ENCODE measurements around the gene EXOC4. TPM values are rescaled to one million over a fixed set of nuclear protein-coding genes. Genes with fewer than 3 reads are reported as not detected.

The EXOC4 gene
- total and polyA plus RNA-seq, 9 donors = 26.8 to 80.5 (median 70.7) TPM

- Histone ChIP-seq H3K27me3 (no peaks in the 10 kb centered on the region), H3K9me3 (no peaks in the 10 kb centered on the region), H3K27ac (no peak overlapping the region), H3K4me3 (no peak overlapping the region), H3K36me3 (no peaks in the 10 kb centered on the region), H3K4me1 (ENCODE audit: insufficient read depth) (no peaks in the 10 kb centered on the region)
- intact Hi-C loops (cut with DNase I) = no loop called here
- no peak for TF ChIP-seq EP300 (IDR thresholded peaks at IDR 0.05)
- whole genome bisulfite sequencing, 3 donors = 72 to 86% (median 76%) methylated on average over 1 of the region's 1 CpG
- DNase-seq = no peak
Measured at GRCh38 chr7:133331861-133332260, 79.0 kb downstream of the EXOC4 start.

- no peak for DNase-seq
- H3K36me3 ChIP-seq = no peaks in the 10 kb centered on the region
- intact Hi-C loops (cut with DNase I) = no loop called here
- 91 to 99% (median 97%) methylated on average over 2 of the region's 2 CpGs for WGBS, 3 donors
- H3K4me3 ChIP-seq = no peak overlapping the region
- H3K27me3 ChIP-seq = no peaks in the 10 kb centered on the region
- H3K27ac ChIP-seq = no peak overlapping the region
- TF ChIP-seq POLR2A (IDR thresholded peaks at IDR 0.05) (no peak), CTCF (IDR thresholded peaks at IDR 0.05) (no peak), EP300 (IDR thresholded peaks at IDR 0.05) (no peak)
- H3K9me3 ChIP-seq = no peaks in the 10 kb centered on the region
- no peaks in the 10 kb centered on the region for H3K4me1 ChIP-seq (ENCODE audit: insufficient read depth)
Measured at GRCh38 chr7:133339772-133340171, 86.9 kb downstream of the EXOC4 start.

GRCh38 chr7:133344275-133344674 is 91.4 kb downstream of the EXOC4 start:
- no peaks in the 10 kb centered on the region for H3K27me3 ChIP-seq
- no peaks in the 10 kb centered on the region for H3K4me1 ChIP-seq (ENCODE audit: insufficient read depth)
- intact Hi-C loops (cut with DNase I) = no loop called here
- no peak overlapping the region for H3K4me3 ChIP-seq
- no peaks in the 10 kb centered on the region for H3K36me3 ChIP-seq
- no peaks in the 10 kb centered on the region for H3K9me3 ChIP-seq
- TF ChIP-seq POLR2A (IDR thresholded peaks at IDR 0.05) = no peak
- no peak for TF ChIP-seq CTCF (IDR thresholded peaks at IDR 0.05)
- no peak for TF ChIP-seq EP300 (IDR thresholded peaks at IDR 0.05)
- H3K27ac ChIP-seq = no peak overlapping the region
- WGBS, 3 donors = 71 to 83% (median 75%) methylated on average over 3 of the region's 3 CpGs
- DNase-seq = no peak

GRCh38 chr7:133345690-133346421 is 93.0 kb downstream of the EXOC4 start:
- intact Hi-C loops (cut with DNase I) = no loop called here
- Histone ChIP-seq H3K4me3 (no peak overlapping the region), H3K27ac (no peak overlapping the region), H3K27me3 (no peaks in the 10 kb centered on the region), H3K9me3 (no peaks in the 10 kb centered on the region), H3K36me3 (no peaks in the 10 kb centered on the region), H3K4me1 (ENCODE audit: insufficient read depth) (no peaks in the 10 kb centered on the region)
- no peak for TF ChIP-seq POLR2A (IDR thresholded peaks at IDR 0.05)
- no peak for TF ChIP-seq CTCF (IDR thresholded peaks at IDR 0.05)
- TF ChIP-seq EP300 (IDR thresholded peaks at IDR 0.05) = no peak
- no peak for DNase-seq
- 72 to 74% (median 73%) methylated on average over 8 of the region's 8 CpGs for WGBS, 3 donors

- Histone ChIP-seq H3K9me3 (no peaks in the 10 kb centered on the region), H3K27ac (no peak overlapping the region), H3K36me3 (no peaks in the 10 kb centered on the region), H3K27me3 (no peaks in the 10 kb centered on the region), H3K4me3 (no peak overlapping the region), H3K4me1 (ENCODE audit: insufficient read depth) (no peaks in the 10 kb centered on the region)
- 94 to 97% (median 94%) methylated on average over 5 of the region's 5 CpGs for WGBS, 3 donors
- no peak for DNase-seq
- intact Hi-C loops (cut with DNase I) = no loop called here
- TF ChIP-seq CTCF (IDR thresholded peaks at IDR 0.05) (no peak), EP300 (IDR thresholded peaks at IDR 0.05) (no peak), POLR2A (IDR thresholded peaks at IDR 0.05) (no peak)
Measured at GRCh38 chr7:133348250-133348649, 95.4 kb downstream of the EXOC4 start.

Data from ovary (tissue), 9 donors.